Measurements from ENCODE around the gene CPS1.

The CPS1 gene

DNA sequence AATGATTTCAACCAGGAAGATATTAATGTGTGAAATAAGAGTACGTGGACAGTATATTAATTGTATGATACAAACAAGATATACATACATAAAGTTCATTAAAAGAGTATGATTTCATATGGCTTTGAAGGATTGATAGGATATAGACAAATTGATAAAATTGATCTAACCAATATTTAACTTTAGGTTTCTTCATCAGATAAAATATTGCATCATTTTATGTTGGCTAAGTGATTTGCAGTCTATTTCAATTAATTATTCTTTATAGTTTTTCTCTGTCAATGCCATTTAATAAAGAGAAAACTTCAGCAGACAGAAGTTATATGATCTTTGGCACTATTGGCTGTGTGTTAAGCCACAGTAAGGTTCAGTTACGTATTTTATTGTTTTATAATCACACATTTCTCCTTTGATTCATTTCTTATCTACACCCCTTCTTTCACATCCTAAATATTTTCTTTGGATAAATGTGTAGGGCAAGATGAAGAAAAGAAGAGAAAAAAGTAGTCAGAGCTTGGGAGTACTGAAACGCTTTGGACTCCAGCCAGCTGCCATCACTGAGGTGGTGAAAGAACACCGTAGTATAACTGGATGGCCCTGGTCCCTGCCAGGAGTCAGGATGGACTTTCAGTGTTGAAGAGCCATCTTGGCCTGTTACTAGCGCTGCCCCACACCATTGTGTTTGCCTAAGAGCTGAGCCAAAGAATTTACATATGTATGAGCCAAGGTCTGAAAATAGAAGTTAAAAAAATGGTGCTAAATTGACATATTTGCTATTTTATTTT lies 9.8 kb upstream of the CPS1 start:
- no peak overlapping the region for H3K4me3 ChIP-seq (replicated peaks; ENCODE audit: low read depth, low read length)
- no peaks in the 10 kb centered on the region for H3K36me3 ChIP-seq (ENCODE audit: control insufficient read depth, insufficient read depth, low read length)
- DNase-seq (ENCODE audit: extremely low read depth, insufficient read length) = no peak
- TF ChIP-seq CTCF (IDR thresholded peaks at IDR 0.05; ENCODE audit: insufficient read depth, low read length, poor library complexity, severe bottlenecking) = no peak
- no peaks in the 10 kb centered on the region for H3K27me3 ChIP-seq (replicated peaks; ENCODE audit: control insufficient read depth, insufficient read depth, low read length)

- Histone ChIP-seq H3K27me3 (replicated peaks; ENCODE audit: control insufficient read depth, insufficient read depth, low read length) (no peaks in the 10 kb centered on the region), H3K36me3 (ENCODE audit: control insufficient read depth, insufficient read depth, low read length) (no peaks in the 10 kb centered on the region), H3K4me3 (replicated peaks; ENCODE audit: low read depth, low read length) (no peak overlapping the region)
- no peak for TF ChIP-seq CTCF (IDR thresholded peaks at IDR 0.05; ENCODE audit: insufficient read depth, low read length, poor library complexity, severe bottlenecking)
- no peak for DNase-seq (ENCODE audit: extremely low read depth, insufficient read length)
These were observed 8.4 kb upstream of the CPS1 start for GRCh38 chr2:210548031-210548430.

DNA sequence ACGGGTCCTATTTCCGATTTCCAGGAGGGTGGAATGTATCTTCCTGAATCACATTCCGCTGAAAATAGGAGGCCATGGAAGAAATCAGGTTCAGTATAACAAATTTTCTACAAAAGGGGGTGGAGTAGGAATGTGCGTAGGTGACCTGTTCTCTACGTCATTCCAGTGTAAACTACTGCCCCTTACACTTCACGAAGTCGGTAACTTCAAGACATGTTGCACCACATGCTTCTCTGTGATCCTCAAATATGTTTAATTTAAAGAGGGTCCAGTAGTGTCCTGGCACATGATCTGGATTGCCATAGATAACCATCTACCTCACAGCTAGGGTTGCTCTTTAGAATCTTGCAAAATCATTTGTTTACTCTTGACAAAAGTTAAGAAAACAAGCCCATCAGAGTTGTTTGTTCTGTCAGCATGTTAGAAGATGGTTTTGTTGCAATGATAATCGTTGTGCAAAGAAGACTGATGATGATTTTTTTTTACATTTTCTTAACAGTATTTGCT lies 7.5 kb upstream of the CPS1 start:
- Histone ChIP-seq H3K36me3 (ENCODE audit: control insufficient read depth, insufficient read depth, low read length) (no peaks in the 10 kb centered on the region), H3K4me3 (replicated peaks; ENCODE audit: low read depth, low read length) (no peak overlapping the region), H3K27me3 (replicated peaks; ENCODE audit: control insufficient read depth, insufficient read depth, low read length) (no peaks in the 10 kb centered on the region)
- no peak for TF ChIP-seq CTCF (IDR thresholded peaks at IDR 0.05; ENCODE audit: insufficient read depth, low read length, poor library complexity, severe bottlenecking)
- DNase-seq (ENCODE audit: extremely low read depth, insufficient read length) = no peak

- Histone ChIP-seq H3K4me3 (replicated peaks; ENCODE audit: low read depth, low read length) (no peak overlapping the region), H3K27me3 (replicated peaks; ENCODE audit: control insufficient read depth, insufficient read depth, low read length) (no peaks in the 10 kb centered on the region), H3K36me3 (ENCODE audit: control insufficient read depth, insufficient read depth, low read length) (no peaks in the 10 kb centered on the region)
- TF ChIP-seq CTCF (IDR thresholded peaks at IDR 0.05; ENCODE audit: insufficient read depth, low read length, poor library complexity, severe bottlenecking) = no peak
- no peak for DNase-seq (ENCODE audit: extremely low read depth, insufficient read length)
These were observed 5.4 kb upstream of the CPS1 start for GRCh38 chr2:210551001-210551400.

DNA sequence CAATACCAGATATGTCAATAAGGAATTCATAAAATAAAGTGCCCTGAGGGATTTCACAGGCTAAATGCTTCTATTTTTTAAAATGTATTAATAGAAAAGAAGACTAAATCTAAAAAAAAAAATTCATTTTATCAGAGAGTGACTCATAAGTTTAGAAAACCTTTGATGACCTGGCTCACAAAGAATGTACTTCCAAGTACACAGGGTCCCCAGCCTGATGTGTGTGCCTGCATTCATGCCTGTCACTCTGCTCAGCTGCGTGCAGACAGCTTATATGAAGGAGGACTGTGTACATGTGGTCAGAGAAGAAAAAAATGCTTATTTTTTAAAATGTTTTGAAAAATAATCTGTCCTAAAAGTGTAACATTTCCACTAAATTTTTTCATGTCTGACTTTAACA lies 3.0 kb upstream of the CPS1 start:
- DNase-seq (ENCODE audit: extremely low read depth, insufficient read length) = no peak
- Histone ChIP-seq H3K36me3 (ENCODE audit: control insufficient read depth, insufficient read depth, low read length) (no peaks in the 10 kb centered on the region), H3K4me3 (replicated peaks; ENCODE audit: low read depth, low read length) (no peak overlapping the region), H3K27me3 (replicated peaks; ENCODE audit: control insufficient read depth, insufficient read depth, low read length) (no peaks in the 10 kb centered on the region)
- no peak for TF ChIP-seq CTCF (IDR thresholded peaks at IDR 0.05; ENCODE audit: insufficient read depth, low read length, poor library complexity, severe bottlenecking)

Data from GM06990 (cell line).